OCI-LY3 (cell line): ENCODE results near the gene MFAP5.

Experiments
- H2AFZ ChIP-seq: fragments of 200-600, 300-600 bp; shearing (Covaris generic); 2 replicates; pipeline ENCODE4 v1.6.0; 2014; ENCODE audit warnings: antibody characterized with exemption, low read depth, low read length
- H3K27ac ChIP-seq: fragments of 200-600, 300-600 bp; sonication (generic); 2 replicates; pipeline ENCODE4 v1.5.1; 2014; ENCODE audit warnings: mild to moderate bottlenecking, low read length, moderate library complexity, mixed read lengths
- H3K27me3 ChIP-seq: fragments of 200-600, 300-600 bp; sonication (generic); 2 replicates; pipeline ENCODE4 v1.6.1; 2014; ENCODE audit warnings: low read depth, low read length, mixed read lengths
- H3K36me3 ChIP-seq: fragments of 200-600, 300-600 bp; sonication (generic); replicated peaks from 2 replicates; pipeline ENCODE3; 2014; ENCODE audit warnings: low read depth, low read length, mixed read lengths
- H3K4me1 ChIP-seq: fragments of 300-600, 200-600 bp; sonication (generic); 2 replicates; pipeline ENCODE4 v1.6.1; 2014; ENCODE audit warnings: low read length, mixed read lengths
- H3K4me2 ChIP-seq: fragments of 200-600, 300-600 bp; sonication (generic); 2 replicates; pipeline ENCODE4 v1.6.1; 2014; ENCODE audit warnings: low read length, mixed read lengths
- H3K4me3 ChIP-seq: fragments of 300-600, 200-600 bp; sonication (generic); 2 replicates; pipeline ENCODE4 v1.5.1; 2014; ENCODE audit warnings: antibody characterized with exemption, mild to moderate bottlenecking, low read length, moderate library complexity
- H3K79me2 ChIP-seq: fragments of 300-600, 200-600 bp; shearing (Covaris generic); 2 replicates; pipeline ENCODE4 v1.6.1; 2014; ENCODE audit warnings: mild to moderate bottlenecking, low read length, mixed read lengths
- H3K9ac ChIP-seq: fragments of 300-600, 200-600 bp; shearing (Covaris generic); 2 replicates; pipeline ENCODE4 v1.6.0; 2014; ENCODE audit warnings: mild to moderate bottlenecking, low read length, moderate library complexity
- H3K9me3 ChIP-seq: fragments of 200-600, 300-600 bp; shearing (Covaris generic); 2 replicates; pipeline ENCODE4 v1.6.1; 2014; ENCODE audit warnings: low read length, mixed read lengths; ENCODE audit not compliant: insufficient read depth
- H4K20me1 ChIP-seq: fragments of 200-600, 300-600 bp; sonication (generic); 2 replicates; pipeline ENCODE4 v1.6.1; 2016; ENCODE audit warnings: low read length, mixed read lengths; ENCODE audit not compliant: insufficient read depth
- EZH2phosphoT487 ChIP-seq: fragments of 200-600 bp; shearing (Covaris generic); IDR thresholded peaks from 2 replicates; pipeline ENCODE4 v1.6.1; 2018; ENCODE audit warnings: antibody characterized with exemption, mixed run types, low read depth
- TF ChIP-seq, protein P1 (sequence below): fragments of 200-600, 300-600 bp; sonication (generic); IDR thresholded peaks from 2 replicates; pipeline ENCODE4 v1.5.1; 2014; ENCODE audit warnings: antibody characterized with exemption, low read length, low read depth

MFAP5 gene

DNA sequence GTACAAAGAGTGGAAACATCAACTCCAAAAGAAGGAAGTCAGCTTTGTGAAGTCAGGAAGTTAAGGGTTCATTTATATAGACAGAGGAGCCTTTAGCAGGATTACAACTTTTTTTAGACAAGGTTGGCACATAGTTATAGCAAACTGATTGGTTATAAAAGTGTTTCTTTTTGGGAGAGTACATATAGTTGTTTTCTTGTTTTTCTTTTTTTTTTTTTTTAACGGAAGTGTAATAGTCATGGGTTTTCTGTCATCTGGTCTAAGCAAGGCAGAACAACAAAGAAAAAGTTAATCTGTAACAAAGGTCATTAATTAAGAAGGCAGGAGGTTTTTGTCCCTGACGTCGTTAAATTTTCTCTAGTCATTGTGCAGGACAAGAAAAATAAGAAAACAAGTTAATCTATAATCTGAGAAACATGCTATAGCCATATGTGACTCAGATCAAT, 13.0 kb upstream of the MFAP5 start:
- H3K4me3 ChIP-seq, result no peak overlapping the region
- H2AFZ ChIP-seq, result peak overlapping the region; percentile 89; the same call in 1 of the 2 replicates
- no peak overlapping the region for H3K4me2 ChIP-seq
- H3K9me3 ChIP-seq, result no peaks in the 10 kb centered on the region
- TF ChIP-seq, protein P1, sequence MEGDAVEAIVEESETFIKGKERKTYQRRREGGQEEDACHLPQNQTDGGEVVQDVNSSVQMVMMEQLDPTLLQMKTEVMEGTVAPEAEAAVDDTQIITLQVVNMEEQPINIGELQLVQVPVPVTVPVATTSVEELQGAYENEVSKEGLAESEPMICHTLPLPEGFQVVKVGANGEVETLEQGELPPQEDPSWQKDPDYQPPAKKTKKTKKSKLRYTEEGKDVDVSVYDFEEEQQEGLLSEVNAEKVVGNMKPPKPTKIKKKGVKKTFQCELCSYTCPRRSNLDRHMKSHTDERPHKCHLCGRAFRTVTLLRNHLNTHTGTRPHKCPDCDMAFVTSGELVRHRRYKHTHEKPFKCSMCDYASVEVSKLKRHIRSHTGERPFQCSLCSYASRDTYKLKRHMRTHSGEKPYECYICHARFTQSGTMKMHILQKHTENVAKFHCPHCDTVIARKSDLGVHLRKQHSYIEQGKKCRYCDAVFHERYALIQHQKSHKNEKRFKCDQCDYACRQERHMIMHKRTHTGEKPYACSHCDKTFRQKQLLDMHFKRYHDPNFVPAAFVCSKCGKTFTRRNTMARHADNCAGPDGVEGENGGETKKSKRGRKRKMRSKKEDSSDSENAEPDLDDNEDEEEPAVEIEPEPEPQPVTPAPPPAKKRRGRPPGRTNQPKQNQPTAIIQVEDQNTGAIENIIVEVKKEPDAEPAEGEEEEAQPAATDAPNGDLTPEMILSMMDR, result no peak
- no peak for TF ChIP-seq EZH2phosphoT487
- no peak overlapping the region for H3K9ac ChIP-seq
- H3K27me3 ChIP-seq, result no peaks in the 10 kb centered on the region
- no peak overlapping the region for H3K27ac ChIP-seq
- H3K4me1 ChIP-seq, result peaks cover 3% of the 10 kb centered on the region; the same call in 1 of the 2 replicates
- no peaks in the 10 kb centered on the region for H3K36me3 ChIP-seq
- no peaks in the 10 kb centered on the region for H3K79me2 ChIP-seq
- no peaks in the 10 kb centered on the region for H4K20me1 ChIP-seq

DNA sequence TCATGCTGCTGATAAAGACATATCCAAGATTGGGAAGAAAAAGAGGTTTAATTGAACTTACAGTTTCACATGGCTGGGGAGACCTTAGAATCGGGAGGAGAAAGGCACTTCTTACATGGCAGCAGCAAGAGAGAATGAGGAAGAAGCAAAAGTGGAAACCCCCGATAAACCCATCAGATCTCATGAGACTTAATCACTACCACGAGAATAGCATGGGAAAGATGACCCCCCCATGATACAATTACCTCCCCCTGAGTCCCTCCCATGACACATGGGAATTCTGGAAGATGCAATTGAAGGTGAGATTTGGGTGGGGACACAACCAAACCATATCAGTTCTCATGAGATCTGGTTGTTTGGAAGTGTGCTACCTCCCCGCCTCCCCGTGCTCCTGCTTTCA, 9.8 kb upstream of the MFAP5 start:
- Histone ChIP-seq H3K9me3 (no peaks in the 10 kb centered on the region), H2AFZ (no peak overlapping the region), H3K27me3 (no peaks in the 10 kb centered on the region), H4K20me1 (no peaks in the 10 kb centered on the region), H3K36me3 (no peaks in the 10 kb centered on the region), H3K9ac (no peak overlapping the region), H3K4me3 (no peak overlapping the region), H3K27ac (no peak overlapping the region), H3K4me1 (peaks cover 14% of the 10 kb centered on the region), H3K79me2 (no peaks in the 10 kb centered on the region), H3K4me2 (no peak overlapping the region)
- TF ChIP-seq EZH2phosphoT487, result no peak
- TF ChIP-seq, protein P1, result no peak

DNA sequence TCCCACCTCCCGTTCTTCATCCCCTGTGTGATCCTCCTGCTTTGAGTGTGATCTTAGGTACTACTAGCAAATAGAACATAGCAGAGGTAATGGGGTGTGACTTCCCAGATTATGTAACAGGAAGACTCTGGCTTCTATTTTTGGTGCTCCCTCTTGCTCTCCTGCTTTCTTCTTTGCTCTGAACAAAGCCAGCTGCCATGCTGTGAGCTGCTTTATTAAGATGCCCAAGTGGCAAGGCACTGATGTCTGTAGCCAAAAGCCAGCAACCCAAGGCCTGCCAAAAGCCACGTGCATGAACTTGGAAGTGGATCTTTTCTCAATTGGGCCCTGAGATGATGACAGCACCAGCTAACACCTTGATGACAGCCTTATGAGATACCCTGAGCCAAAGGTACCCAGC, 5.8 kb upstream of the MFAP5 start:
- Histone ChIP-seq H3K9ac (no peak overlapping the region), H3K27me3 (no peaks in the 10 kb centered on the region), H3K27ac (no peak overlapping the region), H3K4me2 (no peak overlapping the region), H3K9me3 (no peaks in the 10 kb centered on the region), H3K4me3 (no peak overlapping the region), H3K79me2 (no peaks in the 10 kb centered on the region), H2AFZ (no peak overlapping the region), H4K20me1 (no peaks in the 10 kb centered on the region), H3K4me1 (peaks cover 17% of the 10 kb centered on the region), H3K36me3 (no peaks in the 10 kb centered on the region)
- TF ChIP-seq EZH2phosphoT487, result no peak
- TF ChIP-seq, protein P1, result no peak

DNA sequence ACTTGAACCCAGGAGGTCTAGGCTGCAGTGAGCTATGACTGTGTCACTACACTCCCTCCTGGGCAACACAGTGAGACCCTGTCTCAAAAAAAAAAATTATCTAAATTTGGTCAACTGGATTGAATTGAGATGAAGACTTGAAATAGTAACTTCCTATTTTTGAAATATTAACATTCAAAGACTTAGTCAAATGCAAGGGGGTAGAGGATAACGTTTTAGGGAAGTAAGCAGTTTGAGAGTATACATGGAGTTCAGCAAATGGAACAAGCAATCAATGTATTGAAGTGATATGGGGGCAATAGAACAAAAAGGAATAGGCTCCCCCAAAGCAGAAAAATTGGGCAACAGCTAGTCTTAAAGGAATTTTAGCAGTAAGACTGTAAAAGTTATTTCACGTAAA, 4.6 kb upstream of the MFAP5 start:
- Histone ChIP-seq H3K4me2 (peak overlapping the region; percentile 33), H3K4me3 (no peak overlapping the region)

More for the DNA sequence above, 4.6 kb upstream of the MFAP5 start:
- Histone ChIP-seq H2AFZ (0 out of 2 replicates have a peak overlapping the region, but pooled peaks have one; percentile 0), H3K4me1 (peaks cover 17% of the 10 kb centered on the region), H4K20me1 (no peaks in the 10 kb centered on the region), H3K9ac (0 out of 2 replicates have a peak overlapping the region, but pooled peaks have one; percentile 35), H3K36me3 (no peaks in the 10 kb centered on the region), H3K9me3 (no peaks in the 10 kb centered on the region), H3K27ac (peak overlapping the region; percentile 38), H3K27me3 (no peaks in the 10 kb centered on the region), H3K79me2 (no peaks in the 10 kb centered on the region)
- no peak for TF ChIP-seq EZH2phosphoT487
- TF ChIP-seq, protein P1, result no peak
